GM12878 (cell line): ENCODE data around the gene KLC4. TPM values are rescaled to one million over a fixed set of nuclear protein-coding genes. Genes with fewer than 3 reads are reported as not detected.

Source experiments
- ATF7 ChIP-seq: fragments of 450-650 bp; IDR thresholded peaks from 2 replicates; pipeline ENCODE4 v1.6.1; 2016; ENCODE audit warnings: low read depth, mild to moderate bottlenecking
- BCL3 ChIP-seq: IDR thresholded peaks from 2 replicates; pipeline ENCODE4 v1.6.1; 2011; ENCODE audit warnings: borderline replicate concordance, low read depth, mild to moderate bottlenecking, moderate library complexity, low read length; ENCODE audit not compliant: insufficient read depth, poor library complexity, severe bottlenecking
- BHLHE40 ChIP-seq, 2 experiments: fragments of 450-650 bp in 1 of 2; IDR thresholded peaks; 2 replicates each; pipeline ENCODE4 v1.6.1; 2011 to 2017; ENCODE audit warnings: low read depth in 2 of 2, borderline replicate concordance in 1 of 2, improper control_type of control experiment in 1 of 2, low read length in 1 of 2, mild to moderate bottlenecking in 1 of 2
- CBFB ChIP-seq: IDR thresholded peaks from 2 replicates; pipeline ENCODE4 v1.6.1; 2016; ENCODE audit warnings: antibody characterized with exemption, low read depth
- E4F1 ChIP-seq: fragments of 450-650 bp; IDR thresholded peaks from 2 replicates; pipeline ENCODE4 v1.6.1; 2018; ENCODE audit warnings: borderline replicate concordance, mild to moderate bottlenecking; ENCODE audit not compliant: partially characterized antibody
- FOS ChIP-seq: IDR thresholded peaks from 3 replicates; pipeline ENCODE4 v1.6.1; 2011; ENCODE audit warnings: borderline replicate concordance; ENCODE audit not compliant: insufficient read length; ENCODE audit errors: extremely low read depth
- HSF1 ChIP-seq: fragments of 150-350 bp; IDR thresholded peaks from 2 replicates; pipeline ENCODE4 v1.6.1; 2014; ENCODE audit warnings: mild to moderate bottlenecking, low read depth, low read length
- MTA2 ChIP-seq: fragments of 450-650 bp; IDR thresholded peaks from 2 replicates; pipeline ENCODE4 v1.6.1; 2016; ENCODE audit warnings: low read depth, mild to moderate bottlenecking, moderate library complexity
- MYB ChIP-seq: fragments of 150-350 bp; IDR thresholded peaks from 2 replicates; pipeline ENCODE4 v1.6.1; 2014; ENCODE audit warnings: mild to moderate bottlenecking, low read depth, low read length, borderline replicate concordance
- MYC ChIP-seq: IDR thresholded peaks from 2 replicates; pipeline ENCODE4 v1.6.1; 2011; ENCODE audit warnings: mild to moderate bottlenecking, low read length, moderate library complexity, inconsistent platforms; ENCODE audit not compliant: insufficient read depth, insufficient replicate concordance, insufficient read length, severe bottlenecking
- RCOR1 ChIP-seq: conservative IDR thresholded peaks from 2 replicates; pipeline ENCODE4 v1.6.1; 2012; ENCODE audit warnings: low read depth, low read length, improper control_type of control experiment
- RELA ChIP-seq: fragments of 450-650 bp; IDR thresholded peaks from 2 replicates; pipeline ENCODE4 v1.8.0; 2014; ENCODE audit warnings: borderline replicate concordance; ENCODE audit not compliant: partially characterized antibody
- SKIL ChIP-seq: fragments of 450-650 bp; IDR thresholded peaks from 2 replicates; pipeline ENCODE4 v1.6.1; 2017; ENCODE audit warnings: mild to moderate bottlenecking, low read depth, inconsistent platforms; ENCODE audit not compliant: poor library complexity, severe bottlenecking
- TAF1 ChIP-seq: IDR thresholded peaks from 2 replicates; pipeline ENCODE4 v1.6.1; 2011; ENCODE audit warnings: mild to moderate bottlenecking, low read depth, low read length, borderline replicate concordance
- TBL1XR1 ChIP-seq: IDR thresholded peaks from 2 replicates; pipeline ENCODE4 v1.6.1; 2012; ENCODE audit warnings: low read depth, low read length, improper control_type of control experiment
- ZBTB40 ChIP-seq: fragments of 450-650 bp; IDR thresholded peaks from 2 replicates; pipeline ENCODE4 v1.6.1; 2016; ENCODE audit warnings: mild to moderate bottlenecking, moderate library complexity, borderline replicate concordance
- ZNF622 ChIP-seq: fragments of 450-650 bp; IDR thresholded peaks from 2 replicates; pipeline ENCODE4 v1.6.1; 2017; ENCODE audit warnings: mild to moderate bottlenecking, inconsistent platforms
- polyA plus RNA-seq, 11 experiments: library from polyadenylated mRNA; depleted of rRNA in 4 of 11; unstranded in 6 of 11; stranded (reverse) in 5 of 11; fragments of >200 nt; fragmentation: Nextera tagmentation in 4 of 11; fragmentation: Illumina TruSeq in 1 of 11; extraction: Ambion mirVana in 4 of 11; extraction: Trizol in 1 of 11; gene quantifications; 1 replicate in 1 of 11; 2 replicates in 10 of 11; pipeline versions ENCODE4 v1.2.1 to v1.2.3, GENCODE V29; 2011 to 2016; ENCODE audit warnings: inconsistent platforms in 2 of 11, missing spikeins in 2 of 11, low read depth in 1 of 11
- total RNA-seq, 4 experiments: library from RNA; depleted of rRNA in 3 of 4; stranded (reverse); fragments of >200 nt in 3 of 4; fragmentation: Illumina TruSeq in 1 of 4; extraction: Trizol in 1 of 4; gene quantifications; 2 replicates each; pipeline versions ENCODE4 v1.2.1 to v1.2.3, GENCODE V29; 2013 to 2021

KLC4 gene
- total and polyA plus RNA-seq, 10 of the 15 experiments (the other 5 are each of a cell fraction or from before 2014, with no cell fraction given), result 0.90 to 13.4 (median 6.9) TPM

- TF ChIP-seq ZBTB40 (no peak), FOS (no peak), TBL1XR1 (no peak), ATF7 (peak; percentile 49), RELA (peak; percentile 46), BHLHE40 (IDR thresholded peaks at IDR 0.05; ENCODE audit: borderline replicate concordance in 1 of 2, low read depth in 2 of 2, low read length in 1 of 2) (no peak; a peak in 1 of 4 replicates), BCL3 (peak; percentile 58), CBFB (no peak), TAF1 (no peak), HSF1 (no peak), E4F1 (no peak), SKIL (peak; percentile 34), MYC (no peak), MYB (no peak), ZNF622 (no peak), MTA2 (peak; percentile 57; the same call in 1 of the 2 replicates), RCOR1 (no peak)
These were observed 26.7 kb downstream of the KLC4 start (continued) for GRCh38 chr6:43086022-43086658.
